ENCODE measurements around the gene MYO10.

GRCh38 chr5:16668194-16668593 is 267.9 kb downstream of the MYO10 start:
- TF ChIP-seq, protein P1, sequence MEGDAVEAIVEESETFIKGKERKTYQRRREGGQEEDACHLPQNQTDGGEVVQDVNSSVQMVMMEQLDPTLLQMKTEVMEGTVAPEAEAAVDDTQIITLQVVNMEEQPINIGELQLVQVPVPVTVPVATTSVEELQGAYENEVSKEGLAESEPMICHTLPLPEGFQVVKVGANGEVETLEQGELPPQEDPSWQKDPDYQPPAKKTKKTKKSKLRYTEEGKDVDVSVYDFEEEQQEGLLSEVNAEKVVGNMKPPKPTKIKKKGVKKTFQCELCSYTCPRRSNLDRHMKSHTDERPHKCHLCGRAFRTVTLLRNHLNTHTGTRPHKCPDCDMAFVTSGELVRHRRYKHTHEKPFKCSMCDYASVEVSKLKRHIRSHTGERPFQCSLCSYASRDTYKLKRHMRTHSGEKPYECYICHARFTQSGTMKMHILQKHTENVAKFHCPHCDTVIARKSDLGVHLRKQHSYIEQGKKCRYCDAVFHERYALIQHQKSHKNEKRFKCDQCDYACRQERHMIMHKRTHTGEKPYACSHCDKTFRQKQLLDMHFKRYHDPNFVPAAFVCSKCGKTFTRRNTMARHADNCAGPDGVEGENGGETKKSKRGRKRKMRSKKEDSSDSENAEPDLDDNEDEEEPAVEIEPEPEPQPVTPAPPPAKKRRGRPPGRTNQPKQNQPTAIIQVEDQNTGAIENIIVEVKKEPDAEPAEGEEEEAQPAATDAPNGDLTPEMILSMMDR (IDR thresholded peaks at IDR 0.05; ENCODE audit: low read depth, low read length): no peak
- TF ChIP-seq EZH2phosphoT487 (IDR thresholded peaks at IDR 0.05; ENCODE audit: low read depth): no peak

All from OCI-LY3 (cell line).